H1 (cell line): ENCODE results near the gene TMEM272. TPM values are rescaled to one million over a fixed set of nuclear protein-coding genes. Genes with fewer than 3 reads are reported as not detected.

Source experiments
- CTCF ChIA-PET: fragments of 300-600 bp; sonication (Branson Sonifier 250); formaldehyde crosslinking; loops from one replicate; lab custom pipeline; 2021; ENCODE audit not compliant: partially characterized antibody; lab: Charles Lee
- POLR2A ChIA-PET: fragments of 300-600 bp; sonication (Branson Sonifier 250); formaldehyde crosslinking; loops from one replicate; lab custom pipeline; 2021; ENCODE audit warnings: inconsistent platforms; ENCODE audit not compliant: partially characterized antibody; lab: Charles Lee
- DNase-seq, 2 experiments: peaks; one replicate each; pipeline versions ENCODE4 v3.0.0 to v3.0.0-alpha.2; 2010 to 2022; ENCODE audit warnings: low spot score in 2 of 2, low read depth in 1 of 2, mixed read lengths in 1 of 2
- FAIRE-seq: peaks from 2 replicates; lab custom pipeline; 2011; peaks lifted over from hg19 to GRCh38; lab: Jason Lieb, UNC
- H2AFZ ChIP-seq: 2 replicates; pipeline ENCODE4 v1.8.1; 2012; ENCODE audit warnings: low read length, inconsistent platforms
- H2AK5ac ChIP-seq: 2 replicates; pipeline ENCODE4 v1.6.1; 2013; ENCODE audit warnings: low read depth, low read length
- H2BK120ac ChIP-seq: replicated peaks from 2 replicates; pipeline ENCODE3; 2013; ENCODE audit warnings: low read depth, low read length, inconsistent platforms
- H2BK12ac ChIP-seq: 2 replicates; pipeline ENCODE4 v1.6.1; 2013; ENCODE audit warnings: low read depth, low read length
- H2BK15ac ChIP-seq: 2 replicates; pipeline ENCODE4 v1.6.1; 2013; ENCODE audit warnings: low read length
- H2BK20ac ChIP-seq: 2 replicates; pipeline ENCODE4 v1.6.1; 2013; ENCODE audit warnings: low read length
- H2BK5ac ChIP-seq: 2 replicates; pipeline ENCODE4 v1.6.1; 2013; ENCODE audit warnings: low read depth, low read length
- H3K14ac ChIP-seq: 2 replicates; pipeline ENCODE4 v1.6.1; 2013; ENCODE audit warnings: inconsistent platforms; ENCODE audit not compliant: insufficient read length
- H3K18ac ChIP-seq: 2 replicates; pipeline ENCODE4 v1.6.1; 2013; ENCODE audit warnings: low read length; ENCODE audit errors: extremely low read depth
- H3K23ac ChIP-seq: 2 replicates; pipeline ENCODE4 v1.6.1; 2013; ENCODE audit warnings: inconsistent platforms; ENCODE audit not compliant: insufficient read length
- H3K23me2 ChIP-seq: 2 replicates; pipeline ENCODE4 v1.6.1; 2013; ENCODE audit warnings: low read depth, low read length
- H3K27ac ChIP-seq: 2 replicates; pipeline ENCODE4 v1.6.1; 2011; ENCODE audit warnings: low read depth, low read length, inconsistent platforms
- H3K27me3 ChIP-seq, 4 experiments: replicated peaks in 1 of 4; 1 replicate in 1 of 4; 2 replicates in 3 of 4; pipeline versions ENCODE4 v1.6.1 to v1.8.1; 2011 to 2013; ENCODE audit warnings: low read length in 3 of 4, mild to moderate bottlenecking in 3 of 4, inconsistent platforms in 2 of 4, mixed read lengths in 2 of 4, moderate library complexity in 1 of 4; ENCODE audit not compliant: control insufficient read depth in 3 of 4, insufficient read depth in 3 of 4; ENCODE audit errors: extremely low read depth in 1 of 4
- H3K36me3 ChIP-seq, 4 experiments: 2 replicates each; pipeline versions ENCODE4 v1.6.1 to v1.8.1; 2011 to 2013; ENCODE audit warnings: mild to moderate bottlenecking in 4 of 4, low read length in 3 of 4, moderate library complexity in 2 of 4, control low read depth in 1 of 4, inconsistent platforms in 1 of 4; ENCODE audit not compliant: insufficient read depth in 4 of 4, control insufficient read depth in 2 of 4
- H3K4ac ChIP-seq: replicated peaks from 2 replicates; pipeline ENCODE3; 2013; ENCODE audit warnings: low read length, low read depth, mixed read lengths, inconsistent platforms; ENCODE audit not compliant: insufficient read length
- H3K4me1 ChIP-seq, 4 experiments: replicated peaks in 1 of 4; 1 replicate in 1 of 4; 2 replicates in 3 of 4; pipeline versions ENCODE4 v1.6.1 to v1.8.1; 2011 to 2013; ENCODE audit warnings: low read length in 3 of 4, inconsistent platforms in 2 of 4, mixed read lengths in 1 of 4; ENCODE audit not compliant: insufficient read depth in 4 of 4, control insufficient read depth in 3 of 4
- H3K4me2 ChIP-seq, 2 experiments: 2 replicates each; pipeline versions ENCODE4 v1.6.1 to v1.8.1; 2011 to 2013; ENCODE audit warnings: low read depth in 2 of 2, low read length in 2 of 2, control low read depth in 1 of 2, inconsistent platforms in 1 of 2, mild to moderate bottlenecking in 1 of 2; ENCODE audit not compliant: insufficient read depth in 1 of 2
- H3K4me3 ChIP-seq, 4 experiments: fragments of 200-600, 300-600 bp in 1 of 4; sonication (generic), shearing (Covaris generic), sonication (Bioruptor Twin) in 1 of 4; 2 replicates each; pipeline versions ENCODE4 v1.5.1 to v1.8.1; 2011 to 2016; ENCODE audit warnings: low read length in 4 of 4, low read depth in 3 of 4, control low read depth in 2 of 4, inconsistent platforms in 2 of 4, mild to moderate bottlenecking in 2 of 4, mixed read lengths in 1 of 4, moderate library complexity in 1 of 4; ENCODE audit not compliant: insufficient read depth in 2 of 4; ENCODE audit errors: extremely low read depth in 1 of 4
- H3K56ac ChIP-seq: replicated peaks from 2 replicates; pipeline ENCODE3; 2013; ENCODE audit warnings: low read depth, mild to moderate bottlenecking, mixed read lengths, low read length, inconsistent platforms; ENCODE audit not compliant: insufficient read length
- H3K79me1 ChIP-seq: 2 replicates; pipeline ENCODE4 v1.6.1; 2013; ENCODE audit warnings: low read depth, low read length, control low read depth
- H3K79me2 ChIP-seq, 2 experiments: 2 replicates each; pipeline versions ENCODE4 v1.6.1 to v1.8.1; 2012 to 2013; ENCODE audit warnings: low read length in 2 of 2, mild to moderate bottlenecking in 2 of 2, inconsistent platforms in 1 of 2; ENCODE audit not compliant: insufficient read depth in 2 of 2, control insufficient read depth in 1 of 2
- H3K9ac ChIP-seq, 4 experiments: replicated peaks in 1 of 4; 1 replicate in 1 of 4; 2 replicates in 3 of 4; pipeline versions ENCODE4 v1.6.1 to v1.8.1; 2011 to 2013; ENCODE audit warnings: low read depth in 3 of 4, low read length in 3 of 4, control low read depth in 2 of 4, mild to moderate bottlenecking in 2 of 4, moderate library complexity in 2 of 4, inconsistent platforms in 1 of 4; ENCODE audit errors: extremely low read depth in 1 of 4
- H3K9me3 ChIP-seq, 2 experiments: 2 replicates each; pipeline versions ENCODE4 v1.6.1 to v1.8.1; 2012 to 2013; ENCODE audit warnings: mild to moderate bottlenecking in 2 of 2, moderate library complexity in 2 of 2, control low read depth in 1 of 2, inconsistent platforms in 1 of 2, low read depth in 1 of 2, low read length in 1 of 2, mixed read lengths in 1 of 2; ENCODE audit not compliant: insufficient read depth in 2 of 2
- H4K20me1 ChIP-seq, 2 experiments: replicated peaks in 1 of 2; 2 replicates each; pipeline versions ENCODE3 to v1.8.1; 2011 to 2013; ENCODE audit warnings: inconsistent platforms in 2 of 2, low read length in 2 of 2, mild to moderate bottlenecking in 1 of 2; ENCODE audit not compliant: insufficient read depth in 2 of 2, control insufficient read depth in 1 of 2
- H4K5ac ChIP-seq: 2 replicates; pipeline ENCODE4 v1.6.1; 2013; ENCODE audit warnings: low read length, low read depth, mixed read lengths, inconsistent platforms; ENCODE audit not compliant: insufficient read length
- H4K8ac ChIP-seq: 2 replicates; pipeline ENCODE4 v1.8.0; 2013; ENCODE audit warnings: mild to moderate bottlenecking, moderate library complexity, low read length, inconsistent platforms; ENCODE audit not compliant: insufficient read depth; ENCODE audit errors: extremely low read depth
- H4K91ac ChIP-seq: replicated peaks from 2 replicates; pipeline ENCODE3; 2013; ENCODE audit warnings: low read length, mixed read lengths, inconsistent platforms; ENCODE audit not compliant: insufficient read length
- BCL11A ChIP-seq, 2 experiments: IDR thresholded peaks; one replicate each; pipeline ENCODE4 v1.6.1; 2011; ENCODE audit warnings: low read depth in 2 of 2, low read length in 2 of 2, mild to moderate bottlenecking in 2 of 2
- CHD1 ChIP-seq: IDR thresholded peaks from 2 replicates; pipeline ENCODE4 v1.6.1; 2012; ENCODE audit warnings: low read depth, low read length, improper control_type of control experiment
- POLR2A ChIP-seq, 2 experiments: IDR thresholded peaks; 1 replicate in 1 of 2; 2 replicates in 1 of 2; pipeline ENCODE4 v1.6.1; 2011; ENCODE audit warnings: low read depth in 2 of 2, low read length in 2 of 2, mild to moderate bottlenecking in 2 of 2; ENCODE audit errors: control extremely low read depth in 1 of 2
- SIN3A ChIP-seq, 2 experiments: IDR thresholded peaks in 1 of 2; conservative IDR thresholded peaks in 1 of 2; 2 replicates each; pipeline ENCODE4 v1.6.1; 2011 to 2012; ENCODE audit warnings: low read length in 2 of 2, improper control_type of control experiment in 1 of 2, low read depth in 1 of 2, mild to moderate bottlenecking in 1 of 2
- WGBS, 2 experiments: shearing (Covaris generic) in 1 of 2; methylation state at CpG; one replicate each; pipeline versions ENCODE4 v1.1.6 to v1.1.7; 2013 to 2015; ENCODE audit warnings: low lambda C conversion rate in 2 of 2, mixed read lengths in 2 of 2, inconsistent platforms in 1 of 2, low coverage in 1 of 2, missing lambda C conversion rate in 1 of 2; ENCODE audit not compliant: insufficient replicate concordance in 2 of 2, insufficient coverage in 1 of 2, insufficient read length in 1 of 2; ENCODE audit errors: extremely low coverage in 1 of 2, missing lambda C conversion rate in 1 of 2; 5-methylcytosine and 5-hydroxymethylcytosine counted together
- polyA plus RNA-seq, 7 experiments: library from polyadenylated mRNA; depleted of rRNA in 3 of 7; stranded (reverse) in 5 of 7; unstranded in 2 of 7; fragments of >200 nt in 5 of 7; fragments of 200-250 nt in 2 of 7; gene quantifications; 1 replicate in 5 of 7; 2 replicates in 1 of 7; 4 replicates in 1 of 7; pipeline versions ENCODE4 v1.2.1 to v1.2.3, GENCODE V29; 2011 to 2013; ENCODE audit warnings: missing spikeins in 2 of 7, mixed read lengths in 2 of 7
- total RNA-seq: library from RNA; stranded (reverse); fragmentation: NEBNext Ultra II Directional; extraction: Animal tissue kit (Norgen Biotek cat#: 25700); gene quantifications from 2 replicates; pipeline ENCODE4 v1.2.1, GENCODE V29; 2021

Gene TMEM272
- total and polyA plus RNA-seq, 2 of the 8 experiments (the other 6 are each of a cell fraction or from before 2014, with no cell fraction given) = 0.05 TPM; not detected in 1

DNA sequence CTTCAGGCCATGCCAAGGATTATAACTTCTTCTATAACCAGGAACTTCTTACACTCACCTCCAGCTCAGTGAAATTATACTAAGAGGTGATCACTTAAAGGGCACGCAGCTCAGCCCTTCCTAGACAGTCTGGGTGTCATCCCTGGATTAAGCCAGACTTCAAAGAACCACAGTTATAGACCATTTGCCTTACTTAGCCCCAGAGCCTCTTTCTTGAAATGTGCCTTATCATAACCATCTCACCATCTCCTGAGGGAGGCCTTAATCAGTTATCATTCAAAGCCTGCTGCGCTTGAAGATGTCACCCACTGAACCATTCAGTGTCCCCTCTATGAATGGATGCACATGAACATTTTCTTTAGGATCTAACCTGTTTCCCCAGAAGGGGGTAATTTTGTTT lies 30.9 kb downstream of the TMEM272 start:
- ChIA-PET POLR2A (interaction anchor here (0.8 to 1.9 kb wide), 2 partner anchors 8 to 11 kb away, joined by 3 to 5 read pairs; no protein-coding TSS in a partner anchor), CTCF (interaction anchor here (0.6 to 7.5 kb wide), 23 partner anchors 8 to 632 kb away, joined by 3 to 105 read pairs (median 4); partner anchors contain the start of genes NEK5 and TMEM272)
- TF ChIP-seq BCL11A (IDR thresholded peaks at IDR 0.05; ENCODE audit: low read depth in 2 of 2, low read length in 2 of 2) = no peak
- no peak for TF ChIP-seq SIN3A (conservative IDR thresholded peaks at IDR 0.05 in 1 of 2, IDR thresholded peaks at IDR 0.05 in 1 of 2; ENCODE audit: low read depth in 1 of 2, low read length in 2 of 2)
- TF ChIP-seq CHD1 = no peak
- TF ChIP-seq POLR2A (IDR thresholded peaks at IDR 0.05; ENCODE audit: control extremely low read depth in 1 of 2, low read depth in 2 of 2, low read length in 2 of 2) = no peak
- Histone ChIP-seq H3K56ac (no peak overlapping the region), H3K4me1 (peaks cover 0 to 11% (median 5%) of the 10 kb centered on the region in 4 experiments; a peak in 5 of 7 replicates), H2AK5ac (no peak overlapping the region), H2BK12ac (no peak overlapping the region), H4K8ac (no peak overlapping the region), H2BK5ac (no peak overlapping the region), H3K9ac (no peak overlapping the region), H3K14ac (no peak overlapping the region), H3K23me2 (no peaks in the 10 kb centered on the region), H2AFZ (no peak overlapping the region), H3K23ac (no peak overlapping the region), H3K9me3 (no peaks in the 10 kb centered on the region), H3K18ac (no peak overlapping the region), H4K5ac (no peak overlapping the region), H3K27ac (no peak overlapping the region), H2BK120ac (no peak overlapping the region), H2BK20ac (no peak overlapping the region), H4K20me1 (no peaks in the 10 kb centered on the region), H3K4me3 (no peak overlapping the region), H3K4ac (no peak overlapping the region), H3K79me2 (no peaks in the 10 kb centered on the region), H3K27me3 (peaks cover 0 to 1% (median 0%) of the 10 kb centered on the region in 4 experiments; a peak in 2 of 7 replicates), H3K36me3 (no peaks in the 10 kb centered on the region), H4K91ac (no peak overlapping the region), H3K4me2 (no peak overlapping the region), H3K79me1 (no peaks in the 10 kb centered on the region), H2BK15ac (no peak overlapping the region)
- FAIRE-seq (no peak), DNase-seq (no peak)
- 82% methylated on average over 2 of the region's 2 CpGs; no CpG with 5 or more reads in 1 of the 2 experiments for WGBS, 2 experiments
